HG03354 (cell line): ENCODE results near the gene SHISA9.
"Not testable (repeated sequence)": the region's sequence is repeated elsewhere in the genome, so short reads cannot be mapped to it uniquely, and the experiment has no call there.

Experiments
- ATAC-seq: cut with Tn5 transposase; IDR thresholded peaks from one replicate; pipeline ENCODE4 v1.9.1; 2021; ENCODE audit warnings: mild to moderate bottlenecking; ENCODE audit not compliant: unreplicated experiment, poor library complexity, severe bottlenecking

Gene SHISA9

DNA sequence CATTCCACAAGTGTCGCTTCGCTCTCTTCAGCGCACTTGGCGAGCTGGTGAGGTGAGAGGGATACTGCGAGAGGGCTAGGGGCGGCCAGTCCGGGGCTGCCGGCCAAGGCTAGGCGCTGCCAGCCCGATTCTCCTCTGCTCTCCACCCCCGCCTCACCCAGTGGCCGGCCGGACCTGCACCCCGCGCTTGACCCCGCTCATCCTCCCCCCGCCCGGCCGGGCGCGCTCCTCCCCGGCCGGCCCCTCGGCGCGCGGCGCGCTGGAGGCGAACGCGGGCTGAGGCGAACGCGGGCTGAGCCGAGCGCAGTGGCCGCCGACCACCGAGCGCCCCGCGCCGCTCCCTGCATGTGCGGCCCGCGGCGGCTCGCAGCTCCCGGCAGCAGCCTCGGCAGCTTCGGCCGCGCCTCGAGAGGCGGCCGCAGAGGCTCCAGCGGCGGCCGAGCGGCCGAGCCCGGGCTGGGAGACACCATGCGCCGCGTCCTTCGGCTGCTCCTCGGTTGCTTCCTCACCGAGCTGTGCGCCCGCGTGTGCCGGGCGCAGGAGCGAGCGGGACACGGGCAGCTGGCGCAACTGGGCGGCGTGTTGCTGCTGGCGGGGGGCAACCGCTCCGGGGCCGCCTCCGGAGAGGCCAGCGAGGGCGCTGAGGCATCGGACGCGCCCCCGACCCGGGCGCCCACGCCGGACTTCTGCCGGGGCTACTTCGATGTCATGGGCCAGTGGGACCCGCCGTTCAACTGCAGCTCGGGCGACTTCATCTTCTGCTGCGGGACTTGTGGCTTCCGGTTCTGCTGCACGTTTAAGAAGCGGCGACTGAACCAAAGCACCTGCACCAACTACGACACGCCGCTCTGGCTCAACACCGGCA lies at the start of gene SHISA9:
TSS of gene SHISA9 (plus strand) at position 2 of the 865 bp plus-strand sequence.
- ATAC-seq, result no peak

DNA sequence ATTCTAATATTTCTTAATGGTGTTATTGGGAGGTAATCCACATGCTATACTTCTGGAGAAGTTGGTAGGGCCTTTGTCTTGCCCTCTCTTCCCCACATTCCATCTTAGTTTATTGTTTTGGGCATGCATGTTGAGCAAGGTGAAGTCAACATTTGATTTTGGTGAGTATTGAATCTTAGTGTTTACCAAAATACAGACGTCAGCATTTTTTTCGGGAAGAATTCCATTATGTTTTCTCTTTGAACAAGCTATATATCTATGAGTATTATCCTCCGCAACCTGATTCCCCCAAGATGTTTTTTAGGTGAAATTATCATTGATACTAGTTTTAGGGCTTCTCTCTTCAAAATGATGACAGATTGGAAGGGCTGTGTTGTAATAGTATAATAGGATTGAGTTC lies 47.4 kb upstream of the SHISA9 start:
- ATAC-seq, result no peak

DNA sequence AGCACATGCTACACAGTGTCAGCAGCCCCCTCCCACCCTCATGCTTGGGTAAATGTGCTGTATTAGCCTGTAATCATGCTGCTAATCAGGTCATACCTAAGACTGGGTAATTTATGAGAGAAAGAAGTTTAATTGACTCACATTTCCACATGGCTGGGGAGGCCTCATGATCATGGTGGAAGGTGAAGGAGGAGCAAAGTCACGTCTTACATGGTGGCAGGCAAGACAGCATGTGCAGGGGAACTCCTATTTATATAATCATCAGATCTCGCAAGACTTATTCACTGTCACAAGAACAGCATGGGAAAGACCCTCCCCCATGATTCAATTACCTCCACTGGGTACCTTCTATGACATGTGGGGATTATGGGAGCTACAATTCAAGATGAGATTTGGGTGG lies 44.0 kb upstream of the SHISA9 start:
- ATAC-seq, result not testable (repeated sequence)

DNA sequence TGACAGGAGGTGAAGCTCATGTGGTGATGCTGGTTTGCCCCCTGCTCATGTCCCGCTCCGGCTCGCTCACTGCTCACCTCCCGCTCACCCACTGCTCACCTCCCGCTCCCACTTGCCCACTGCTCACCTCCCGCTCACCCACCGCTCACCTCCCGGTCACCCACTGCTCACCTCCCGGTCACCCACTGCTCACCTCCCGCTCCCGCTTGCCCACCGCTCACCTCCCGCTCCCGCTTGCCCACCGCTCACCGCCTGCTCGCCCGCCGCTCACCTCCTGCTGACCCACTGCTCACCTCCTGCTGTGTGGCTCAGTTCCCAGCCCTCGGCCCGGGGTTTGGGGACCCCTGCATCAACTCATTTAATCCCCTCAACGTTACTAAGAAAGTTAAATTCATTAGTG lies 39.1 kb upstream of the SHISA9 start:
- ATAC-seq, result no peak

DNA sequence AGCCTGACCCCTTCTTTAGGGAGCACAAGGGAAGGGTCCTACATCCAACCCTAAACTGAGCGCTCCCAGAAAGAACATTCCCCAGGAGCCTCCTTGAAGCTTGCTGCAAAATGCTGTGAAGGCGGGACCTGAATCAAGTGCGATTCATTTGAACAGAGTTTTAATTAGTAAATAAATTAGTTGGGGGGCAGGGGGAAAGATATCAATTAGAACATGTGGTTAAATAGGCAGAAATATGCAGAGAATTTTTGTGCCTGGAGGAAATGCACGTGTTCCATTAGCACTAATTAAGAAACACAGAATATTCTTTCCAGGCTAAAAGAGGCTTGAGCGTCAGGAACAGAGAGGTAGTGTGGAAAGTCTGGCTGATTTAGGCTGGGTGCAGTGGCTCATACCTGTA lies 38.5 kb upstream of the SHISA9 start:
- ATAC-seq, result no peak

DNA sequence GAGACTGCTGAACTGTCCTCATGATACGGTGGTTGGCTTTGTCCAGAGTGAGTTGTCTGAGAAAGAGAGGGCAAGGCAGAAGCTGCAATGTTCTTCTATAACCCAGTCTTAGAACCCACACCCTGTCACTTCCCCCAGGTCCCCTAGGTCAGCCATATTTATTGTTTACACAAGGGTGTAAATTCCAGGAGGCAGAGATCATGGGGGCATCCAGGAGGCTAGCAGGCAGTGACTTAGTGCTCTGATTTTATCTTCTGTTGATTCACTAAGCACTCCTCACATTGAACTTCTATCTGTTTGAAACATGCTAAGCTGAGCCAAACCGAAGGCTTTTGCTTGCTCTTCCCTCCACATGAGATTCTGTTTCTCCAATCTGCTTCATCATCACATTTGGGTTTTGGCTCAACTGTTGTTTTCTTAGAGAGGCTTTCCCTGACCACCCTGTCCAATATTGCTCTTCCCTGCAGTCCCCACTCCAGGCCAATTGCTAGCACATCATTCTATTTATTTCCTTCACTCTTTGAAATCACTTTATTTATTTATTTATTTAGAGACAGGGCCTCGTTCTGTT lies 34.3 kb upstream of the SHISA9 start:
- ATAC-seq, result no peak

DNA sequence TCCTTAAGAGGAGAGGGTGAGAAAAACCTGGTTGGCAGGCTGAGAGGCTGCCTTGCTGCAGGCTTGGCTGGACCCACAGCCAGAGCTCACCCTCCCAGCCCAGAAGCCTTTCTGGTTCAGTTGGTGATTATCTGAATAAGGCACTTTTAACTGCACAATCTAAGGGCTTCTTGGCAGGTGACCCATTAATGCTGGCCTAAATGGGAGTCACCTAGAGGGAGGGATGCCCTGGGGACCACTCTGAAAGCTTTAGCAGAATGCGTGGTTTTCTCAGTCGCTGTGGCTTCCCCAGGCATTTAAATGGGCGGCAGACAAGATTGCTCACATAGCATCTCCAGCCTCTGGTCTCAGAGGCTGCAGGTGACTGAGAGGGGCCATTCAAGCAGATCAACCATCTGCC lies 33.2 kb upstream of the SHISA9 start:
- ATAC-seq, result no peak

DNA sequence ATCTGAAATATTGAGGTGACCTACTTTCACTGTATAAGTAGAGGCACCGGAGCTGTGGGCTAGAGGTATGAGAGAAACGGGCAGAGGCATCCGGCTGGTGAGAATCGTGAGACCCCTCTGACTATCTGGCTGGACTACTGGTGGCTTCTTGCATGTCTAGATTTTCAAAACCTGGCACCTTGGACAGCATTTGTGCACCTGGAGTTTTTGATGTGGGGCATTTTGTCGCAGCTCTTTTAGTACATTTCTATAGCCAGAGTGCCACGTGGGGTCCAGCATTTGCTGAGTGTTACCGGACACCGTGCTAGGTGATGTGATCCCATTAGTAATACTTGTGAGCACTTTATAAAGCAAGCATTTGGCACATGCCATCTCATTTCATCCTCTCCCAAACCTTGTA lies 32.6 kb upstream of the SHISA9 start:
- ATAC-seq, result no peak

DNA sequence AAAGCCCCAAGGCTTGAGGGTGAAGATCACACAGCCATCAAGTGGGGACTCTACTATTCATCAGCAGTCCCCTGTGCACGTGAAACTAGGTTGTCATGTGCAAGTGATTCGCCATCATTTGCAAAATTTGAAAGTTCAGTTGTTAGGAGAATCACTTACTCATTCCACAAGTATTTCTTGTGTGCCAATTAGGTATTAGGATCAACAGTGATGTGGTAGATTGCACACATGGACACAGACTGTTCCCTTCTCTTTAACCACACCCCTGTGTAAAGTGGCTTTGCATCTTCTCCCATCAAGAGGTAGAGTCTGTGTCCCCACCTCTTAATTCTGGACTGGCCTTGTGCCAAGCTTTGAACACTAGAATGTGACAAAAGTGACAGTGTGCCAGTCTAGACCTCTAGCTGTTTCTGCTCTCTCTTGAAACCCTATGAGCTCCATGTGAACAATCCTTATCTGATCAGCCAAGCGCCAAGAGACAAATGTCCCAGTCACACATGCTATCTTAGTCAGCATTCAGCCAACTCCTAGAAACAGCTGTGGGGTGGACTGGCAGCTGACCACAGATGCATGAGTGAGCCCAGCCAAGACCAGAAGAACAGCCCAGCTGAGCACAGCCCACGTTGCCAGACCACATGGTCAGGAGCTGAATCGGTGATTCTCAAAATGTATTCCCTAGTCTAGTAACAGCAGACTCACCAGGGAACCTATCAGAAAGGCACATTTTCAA lies 31.5 kb upstream of the SHISA9 start:
- no peak for ATAC-seq

DNA sequence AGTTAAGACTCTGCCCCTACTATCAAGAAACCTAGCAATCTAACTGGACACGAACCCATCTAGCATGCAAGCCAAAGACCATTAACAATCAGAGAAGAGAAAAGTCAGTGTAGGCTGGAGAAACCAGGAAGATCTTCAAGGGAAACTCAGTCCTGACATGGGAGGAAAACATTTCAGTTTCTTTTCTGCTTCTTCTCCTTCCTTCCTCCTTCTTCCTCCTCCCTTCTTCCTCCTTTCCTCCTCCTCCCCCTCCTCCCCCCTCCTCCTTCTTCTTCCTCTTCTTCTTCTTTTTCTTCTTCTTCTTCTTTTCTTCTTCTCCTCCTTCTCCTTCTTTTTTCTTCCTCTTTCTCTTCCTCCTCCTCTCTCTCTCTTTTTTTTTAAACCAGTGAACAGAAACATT lies 29.6 kb upstream of the SHISA9 start:
- ATAC-seq, result no peak

DNA sequence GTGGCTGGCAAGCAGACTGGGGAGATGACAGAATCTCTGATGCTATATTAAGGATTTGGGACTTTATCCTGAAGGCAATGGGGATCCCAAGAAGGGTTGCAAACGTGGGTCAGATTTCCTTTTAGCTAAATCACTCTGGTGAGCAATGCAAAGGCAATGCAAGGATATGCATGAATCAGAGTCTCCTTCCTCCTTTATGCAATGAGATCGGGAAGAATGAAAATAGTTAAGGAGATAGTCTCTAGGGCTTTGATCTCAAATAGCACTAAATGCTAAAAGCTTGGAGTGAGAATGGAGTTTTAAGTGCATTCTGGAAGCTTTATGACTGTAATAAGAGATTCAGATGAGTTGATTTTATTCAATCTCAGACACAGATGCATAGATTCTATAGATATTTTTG lies 27.2 kb upstream of the SHISA9 start:
- ATAC-seq, result no peak

DNA sequence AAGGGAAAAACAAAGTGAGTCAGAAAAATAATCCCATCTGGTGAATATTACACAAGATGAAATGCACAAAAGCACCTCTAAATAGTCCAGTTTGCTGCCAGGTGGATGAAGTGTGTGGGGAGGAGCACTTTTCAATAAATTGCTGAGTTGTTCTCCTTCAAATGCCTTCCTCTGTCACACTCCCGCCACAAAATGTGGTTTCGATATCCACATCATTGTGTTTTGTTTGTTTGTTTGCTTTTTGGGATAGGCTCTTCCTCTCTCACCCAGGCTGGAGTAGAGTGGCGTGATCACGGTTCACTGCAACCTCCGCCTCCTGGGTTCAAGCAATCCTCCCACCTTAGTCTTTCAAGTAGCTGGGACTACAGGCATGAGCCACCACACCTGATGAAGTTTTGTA lies 24.6 kb upstream of the SHISA9 start:
- ATAC-seq, result no peak

DNA sequence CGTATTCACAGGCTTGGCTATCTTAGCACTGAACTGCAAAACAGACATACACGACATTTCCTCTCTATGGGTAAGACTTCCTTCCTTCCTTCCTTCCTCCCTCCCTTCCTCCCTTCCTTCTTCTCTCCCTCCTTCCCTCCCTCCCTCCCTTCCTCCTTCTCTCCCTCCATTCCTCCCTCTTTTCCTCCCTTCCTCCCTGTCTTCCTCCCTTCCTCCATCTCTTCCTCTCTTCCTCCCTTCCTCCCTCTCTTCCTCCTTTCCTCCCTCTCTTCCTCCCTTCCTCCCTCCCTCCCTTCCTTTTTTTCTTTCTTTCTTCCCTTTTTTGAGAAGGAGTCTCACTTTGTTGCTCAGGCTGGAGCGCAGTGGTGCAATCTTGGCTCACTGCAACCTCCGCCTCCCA lies 22.4 kb upstream of the SHISA9 start:
- ATAC-seq, result no peak

DNA sequence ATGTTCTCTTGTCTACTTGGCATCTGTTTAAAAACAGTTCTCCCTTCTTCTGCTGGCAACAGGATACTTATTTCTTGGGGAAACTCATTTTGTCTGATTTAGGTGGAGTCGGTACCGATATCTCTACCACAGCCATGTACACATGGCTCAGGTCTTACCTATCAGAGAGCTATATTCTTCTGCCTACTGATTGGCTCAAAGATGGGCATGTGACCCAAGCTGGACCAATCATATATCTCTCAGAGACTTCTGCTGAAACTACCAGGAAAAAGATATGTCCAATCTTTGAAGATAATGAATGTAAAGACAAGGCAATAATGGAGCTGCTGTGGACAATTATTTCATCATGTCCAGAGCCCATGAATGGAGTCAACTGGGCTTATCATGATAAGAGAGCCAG lies 21.6 kb upstream of the SHISA9 start:
- no peak for ATAC-seq

DNA sequence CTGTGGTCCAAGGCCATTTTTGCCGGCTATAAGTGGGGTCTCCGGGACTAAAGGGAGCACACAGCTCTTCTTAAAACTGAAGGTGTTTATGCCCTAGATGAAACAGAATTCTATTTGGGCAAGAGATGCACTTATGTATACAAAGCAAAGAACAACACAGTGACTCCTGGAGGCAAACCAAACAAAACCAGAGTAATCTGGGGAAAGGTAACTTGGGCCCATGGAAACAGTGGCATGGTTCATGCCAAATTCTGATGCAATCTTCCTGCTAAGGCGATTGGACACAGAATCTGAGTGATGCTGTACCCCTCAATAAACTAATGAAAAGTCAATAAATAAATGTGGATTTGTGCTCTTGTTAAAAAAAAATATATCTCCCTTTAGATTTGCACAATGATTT lies 20.2 kb upstream of the SHISA9 start:
- no peak for ATAC-seq

DNA sequence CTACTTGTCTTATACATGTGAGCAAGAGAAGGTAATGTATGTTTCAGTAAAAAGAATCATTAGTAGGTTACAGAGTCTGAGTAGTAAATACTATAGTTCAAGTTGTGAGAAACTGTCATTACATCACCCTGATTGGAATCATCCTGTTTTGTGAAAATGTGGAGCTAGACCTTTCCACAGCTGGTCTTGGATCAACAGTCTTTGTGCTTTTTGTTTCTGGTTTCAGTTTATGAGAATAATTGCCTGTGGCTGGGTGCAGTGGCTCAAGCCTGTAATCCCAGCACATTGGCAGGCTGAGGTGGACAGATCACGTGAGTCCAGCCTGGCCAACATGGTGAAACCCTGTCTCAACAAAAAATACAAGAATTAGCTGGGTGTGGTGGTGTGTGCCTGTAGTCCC lies 19.7 kb upstream of the SHISA9 start:
- no peak for ATAC-seq

DNA sequence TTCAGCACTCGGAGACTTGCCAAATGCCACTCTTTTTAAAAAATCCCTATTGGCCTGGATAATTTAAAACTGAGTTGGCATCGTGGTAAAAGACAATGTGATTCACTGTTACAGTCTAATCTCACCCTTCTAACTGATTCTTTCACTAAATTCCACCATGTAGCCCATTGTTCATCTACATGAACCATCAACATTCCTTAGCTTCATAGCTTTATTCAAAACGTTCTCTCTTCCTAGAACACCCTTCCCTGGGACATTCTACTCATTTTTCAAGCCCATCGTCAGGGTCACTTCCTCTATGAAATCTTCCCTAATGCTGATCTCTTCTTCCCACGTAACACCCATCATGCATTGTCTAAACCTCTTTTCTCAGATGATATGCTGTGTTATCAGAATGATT lies 15.7 kb upstream of the SHISA9 start:
- ATAC-seq, result no peak

DNA sequence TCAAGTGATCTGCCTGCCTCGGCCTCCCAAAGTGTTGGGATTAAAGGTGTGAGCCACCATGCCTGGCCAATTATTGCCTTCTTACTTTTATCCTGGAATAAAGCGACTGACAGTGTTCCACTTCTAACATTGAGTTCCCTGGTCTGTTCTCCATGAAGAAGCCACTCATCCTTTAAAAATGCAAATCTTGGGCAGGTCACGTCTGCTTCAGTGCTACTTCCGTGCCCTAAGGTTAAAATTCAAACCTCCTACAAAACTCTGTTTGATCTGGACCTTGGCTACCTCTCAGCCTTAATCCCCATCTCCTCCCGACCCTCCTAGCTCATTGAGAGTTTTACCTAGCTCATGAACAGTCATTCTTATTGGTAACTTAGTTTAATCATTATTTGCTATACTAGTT lies 9.6 kb upstream of the SHISA9 start:
- ATAC-seq, result no peak

DNA sequence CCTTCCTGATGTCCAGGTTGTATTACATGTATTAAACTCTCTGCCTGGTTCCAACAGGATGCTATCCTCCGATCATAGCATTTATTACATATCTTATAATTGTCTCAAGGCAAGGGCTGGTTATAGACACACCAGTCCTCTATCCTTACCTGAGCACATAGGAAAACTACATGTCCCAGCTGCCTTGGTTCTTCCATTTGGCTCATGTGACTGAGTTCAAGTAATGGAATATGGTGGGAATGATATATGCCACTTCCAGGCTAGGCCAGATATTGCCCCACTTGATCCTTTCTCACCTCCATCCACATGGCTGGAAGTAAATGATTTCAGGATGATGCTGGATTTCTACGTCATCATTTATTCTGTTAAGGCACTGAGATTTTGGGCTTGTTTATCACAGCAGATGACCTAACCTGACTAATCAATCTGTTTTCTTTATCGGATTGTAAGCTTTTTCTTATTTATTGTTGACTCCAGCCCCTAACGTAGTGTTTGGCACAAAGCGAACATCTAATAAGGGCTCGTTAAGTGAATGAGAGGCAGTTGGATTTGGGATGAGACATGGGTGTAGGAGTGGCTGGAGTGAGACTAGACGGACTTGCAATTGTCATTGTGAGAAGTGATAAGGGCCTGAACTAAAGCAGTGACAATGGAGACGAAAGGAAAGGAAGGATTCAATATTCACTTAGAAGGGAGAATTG lies 8.2 kb upstream of the SHISA9 start:
- ATAC-seq, result no peak

DNA sequence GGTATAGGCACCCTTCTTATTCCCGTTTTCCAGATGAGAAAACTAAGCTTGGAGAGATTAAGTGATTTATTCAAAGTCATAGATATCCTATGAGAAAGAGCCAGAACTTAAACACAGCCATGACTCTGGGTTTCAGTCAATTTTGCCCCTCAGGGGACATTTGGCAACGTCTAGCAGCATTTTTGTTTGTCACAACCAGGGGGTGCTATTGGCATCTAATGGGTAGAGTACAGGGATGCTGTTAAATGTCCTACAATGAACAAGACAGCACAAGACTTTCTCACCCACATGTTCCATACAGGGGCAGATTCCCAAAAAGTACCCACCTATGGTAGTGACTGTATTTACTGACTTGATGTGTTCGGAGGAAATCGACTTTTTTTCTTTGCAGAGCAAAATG lies 4.8 kb upstream of the SHISA9 start:
- no peak for ATAC-seq
